Measurements from ENCODE around the gene S100A12.

GRCh38 chr1:153422450-153423068, 47.1 kb upstream of the S100A12 start:
- no peak for TF ChIP-seq CTCF (IDR thresholded peaks at IDR 0.05; ENCODE audit: low read depth, low read length, poor library complexity, severe bottlenecking)
- TF ChIP-seq EZH2phosphoT487 (IDR thresholded peaks at IDR 0.05; ENCODE audit: borderline replicate concordance, low read length), result no peak
